Mesothelial cell of epicardium (in vitro differentiated cells): ENCODE results near the gene FGF9. TPM values are rescaled to one million over a fixed set of nuclear protein-coding genes. Genes with fewer than 3 reads are reported as not detected.

ENCODE experiments used
- DNase-seq, 2 experiments: peaks; one replicate each; pipeline ENCODE4 v3.0.0; 2021; ENCODE audit warnings: low spot score in 2 of 2; ENCODE audit not compliant: unreplicated experiment in 2 of 2
- H3K27ac Mint-ChIP-seq: 2 replicates; pipeline ENCODE4 v1.8.0; 2021; ENCODE audit warnings: mixed read lengths
- H3K27me3 Mint-ChIP-seq: 2 replicates; pipeline ENCODE4 v1.8.0; 2021; ENCODE audit warnings: low read depth, mixed read lengths
- H3K36me3 Mint-ChIP-seq: 2 replicates; pipeline ENCODE4 v1.8.0; 2021; ENCODE audit warnings: mixed read lengths
- H3K4me1 Mint-ChIP-seq: 2 replicates; pipeline ENCODE4 v1.8.0; 2021; ENCODE audit warnings: mixed read lengths
- H3K4me3 Mint-ChIP-seq: 2 replicates; pipeline ENCODE4 v1.8.0; 2021; ENCODE audit warnings: mild to moderate bottlenecking, moderate library complexity, mixed read lengths
- H3K9me3 Mint-ChIP-seq: 2 replicates; pipeline ENCODE4 v1.8.0; 2021; ENCODE audit warnings: mixed read lengths
- total RNA-seq: library from RNA; stranded (reverse); gene quantifications from 3 replicates; pipeline ENCODE4 v1.2.1, GENCODE V29; 2021
- TF ChIP-seq, protein P1 (sequence below): fragments of 200-600 bp; sonication (generic); IDR thresholded peaks from one replicate; pipeline ENCODE4 v1.5.0; 2021; ENCODE audit warnings: antibody characterized with exemption; ENCODE audit not compliant: unreplicated experiment

The FGF9 gene
- total RNA-seq, 1 donor from 2014 or later, result 17.3 TPM

GRCh38 chr13:21638319-21639282 is 32.3 kb upstream of the FGF9 start:
- no peak overlapping the region for H3K4me3 Mint-ChIP-seq
- no peak for DNase-seq
- peaks cover 5% of the 10 kb centered on the region for H3K9me3 Mint-ChIP-seq
- peaks cover 34% of the 10 kb centered on the region for H3K4me1 Mint-ChIP-seq
- TF ChIP-seq, protein P1, sequence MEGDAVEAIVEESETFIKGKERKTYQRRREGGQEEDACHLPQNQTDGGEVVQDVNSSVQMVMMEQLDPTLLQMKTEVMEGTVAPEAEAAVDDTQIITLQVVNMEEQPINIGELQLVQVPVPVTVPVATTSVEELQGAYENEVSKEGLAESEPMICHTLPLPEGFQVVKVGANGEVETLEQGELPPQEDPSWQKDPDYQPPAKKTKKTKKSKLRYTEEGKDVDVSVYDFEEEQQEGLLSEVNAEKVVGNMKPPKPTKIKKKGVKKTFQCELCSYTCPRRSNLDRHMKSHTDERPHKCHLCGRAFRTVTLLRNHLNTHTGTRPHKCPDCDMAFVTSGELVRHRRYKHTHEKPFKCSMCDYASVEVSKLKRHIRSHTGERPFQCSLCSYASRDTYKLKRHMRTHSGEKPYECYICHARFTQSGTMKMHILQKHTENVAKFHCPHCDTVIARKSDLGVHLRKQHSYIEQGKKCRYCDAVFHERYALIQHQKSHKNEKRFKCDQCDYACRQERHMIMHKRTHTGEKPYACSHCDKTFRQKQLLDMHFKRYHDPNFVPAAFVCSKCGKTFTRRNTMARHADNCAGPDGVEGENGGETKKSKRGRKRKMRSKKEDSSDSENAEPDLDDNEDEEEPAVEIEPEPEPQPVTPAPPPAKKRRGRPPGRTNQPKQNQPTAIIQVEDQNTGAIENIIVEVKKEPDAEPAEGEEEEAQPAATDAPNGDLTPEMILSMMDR, result peak; percentile 95
- no peaks in the 10 kb centered on the region for H3K27me3 Mint-ChIP-seq
- H3K36me3 Mint-ChIP-seq, result peaks cover 1% of the 10 kb centered on the region
- H3K27ac Mint-ChIP-seq, result no peak overlapping the region

DNA sequence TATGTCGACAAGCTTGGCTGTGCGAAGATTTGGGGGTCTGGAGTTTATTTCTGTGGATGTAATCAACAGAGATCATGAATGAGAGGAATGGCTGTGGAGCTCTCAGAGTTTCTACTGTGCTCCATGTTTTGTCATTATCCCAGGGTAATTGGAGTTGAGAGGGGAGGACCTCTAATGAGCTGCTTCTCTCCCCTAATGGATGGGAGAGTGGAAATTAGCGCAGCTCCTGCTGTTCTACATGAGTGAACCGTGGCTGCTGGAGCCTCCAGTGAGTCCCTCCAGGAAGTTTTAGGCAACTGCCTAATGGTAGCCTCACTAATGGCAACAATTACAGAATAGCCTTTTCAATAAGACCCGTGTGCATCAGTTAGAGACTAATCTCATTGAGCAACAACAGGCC is 31.3 kb upstream of the FGF9 start:
- H3K36me3 Mint-ChIP-seq, result peaks cover 2% of the 10 kb centered on the region
- no peak for DNase-seq
- H3K9me3 Mint-ChIP-seq, result peaks cover 6% of the 10 kb centered on the region
- TF ChIP-seq, protein P1, result no peak
- no peak overlapping the region for H3K4me3 Mint-ChIP-seq
- H3K4me1 Mint-ChIP-seq, result peaks cover 34% of the 10 kb centered on the region
- H3K27me3 Mint-ChIP-seq, result no peaks in the 10 kb centered on the region
- H3K27ac Mint-ChIP-seq, result no peak overlapping the region

DNA sequence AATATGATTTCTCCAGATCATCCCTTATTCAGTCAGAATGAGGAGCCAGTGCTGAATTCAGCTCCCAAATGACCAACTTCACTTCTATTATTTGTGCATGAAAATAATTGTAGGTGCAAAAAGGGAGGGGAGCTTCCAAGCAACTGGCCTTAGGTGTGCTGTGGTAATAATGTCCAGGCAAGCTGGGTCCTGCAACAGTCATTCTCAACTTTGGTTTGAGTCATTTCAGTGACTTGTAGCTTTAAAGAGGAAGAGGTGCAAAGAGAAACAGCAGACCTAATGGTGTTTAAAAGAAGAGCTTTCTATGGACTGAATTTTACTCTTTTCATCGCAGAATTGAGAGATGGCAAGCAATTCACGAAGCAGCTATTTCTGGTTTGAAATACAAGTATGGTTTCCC is 29.2 kb upstream of the FGF9 start:
- no peak for DNase-seq
- Mint-ChIP-seq H3K27me3 (no peaks in the 10 kb centered on the region), H3K27ac (peak overlapping the region; percentile 26), H3K4me3 (no peak overlapping the region), H3K4me1 (peaks cover 34% of the 10 kb centered on the region), H3K9me3 (peaks cover 6% of the 10 kb centered on the region), H3K36me3 (peaks cover 2% of the 10 kb centered on the region)
- TF ChIP-seq, protein P1, result no peak

DNA sequence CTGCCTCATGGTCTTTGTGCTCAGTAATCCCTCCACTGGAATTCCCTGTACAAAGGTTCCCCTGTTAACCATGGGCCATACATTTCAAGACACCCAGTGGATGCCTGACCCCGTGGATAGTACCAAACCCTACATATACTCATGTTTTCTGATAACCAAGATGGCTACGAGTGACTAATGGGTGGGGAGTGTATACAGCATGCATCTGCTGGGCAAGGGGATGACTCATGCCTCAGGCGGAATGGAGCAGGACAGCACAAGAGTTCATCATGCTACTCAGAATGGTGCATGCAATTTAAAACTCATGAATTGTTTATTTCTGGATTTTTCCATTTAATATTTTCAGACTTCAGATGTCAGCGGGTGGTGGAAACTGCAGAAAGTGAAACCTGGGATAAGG is 13.3 kb upstream of the FGF9 start:
- Mint-ChIP-seq H3K27me3 (no peaks in the 10 kb centered on the region), H3K4me3 (no peak overlapping the region), H3K4me1 (no peaks in the 10 kb centered on the region), H3K9me3 (peaks cover 34% of the 10 kb centered on the region), H3K36me3 (peaks cover 14% of the 10 kb centered on the region), H3K27ac (no peak overlapping the region)
- no peak for DNase-seq
- TF ChIP-seq, protein P1, result no peak

DNA sequence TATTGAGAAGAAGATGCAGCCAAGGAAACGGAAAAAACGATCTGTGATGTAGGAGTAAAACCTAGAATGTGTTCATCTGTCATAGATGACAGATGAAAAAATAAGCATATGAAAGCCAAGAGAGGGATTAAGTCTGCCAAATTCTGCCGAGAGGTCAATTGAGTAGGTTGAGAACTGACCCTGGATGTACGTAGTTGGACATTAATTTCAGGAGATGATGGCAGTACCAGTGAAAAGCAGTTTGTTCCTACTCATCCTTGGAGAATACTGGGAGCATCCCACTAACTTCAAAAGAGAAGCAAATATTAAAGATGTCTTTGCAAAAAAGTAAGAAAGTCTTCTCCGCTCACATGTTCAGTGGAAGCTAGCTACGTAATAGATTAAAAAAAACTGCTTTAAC is 11.8 kb upstream of the FGF9 start:
- no peak overlapping the region for H3K4me3 Mint-ChIP-seq
- H3K27me3 Mint-ChIP-seq, result no peaks in the 10 kb centered on the region

More for the DNA sequence above, 11.8 kb upstream of the FGF9 start:
- TF ChIP-seq, protein P1, result no peak
- peaks cover 14% of the 10 kb centered on the region for H3K36me3 Mint-ChIP-seq
- H3K9me3 Mint-ChIP-seq, result peaks cover 34% of the 10 kb centered on the region
- no peak overlapping the region for H3K27ac Mint-ChIP-seq
- no peaks in the 10 kb centered on the region for H3K4me1 Mint-ChIP-seq
- DNase-seq, result no peak
